Activated CD8-positive, alpha-beta T cell treated with anti-CD3 and anti-CD28 coated beads for 36 hours (primary cell): ENCODE data around the gene DNAJB11. TPM values are rescaled to one million over a fixed set of nuclear protein-coding genes. Genes with fewer than 3 reads are reported as not detected.

Experiments
- ATAC-seq: fragments of 200-7000 bp; cut with Tn5 transposase; one replicate; pipeline ENCODE4 v1.10.0; 2021; ENCODE audit warnings: mild to moderate bottlenecking, moderate library complexity
- CTCF ChIA-PET: fragments of 350-600 bp; sonication (Branson Sonifier 250); formaldehyde crosslinking; loops from one replicate; lab custom pipeline; 2021; ENCODE audit warnings: antibody characterized with exemption; lab: Charles Lee
- POLR2A ChIA-PET: fragments of 350-600 bp; sonication (Branson Sonifier 250); formaldehyde crosslinking; loops from one replicate; lab custom pipeline; 2021; ENCODE audit warnings: antibody characterized with exemption; lab: Charles Lee
- DNase-seq: peaks from one replicate; pipeline ENCODE4 v3.0.0-alpha.2; 2020
- H3K27ac Mint-ChIP-seq: one replicate; pipeline ENCODE4 v1.8.0; 2021; ENCODE audit warnings: mild to moderate bottlenecking, mixed read lengths
- H3K27me3 Mint-ChIP-seq: one replicate; pipeline ENCODE4 v1.8.0; 2021; ENCODE audit warnings: mixed read lengths
- H3K36me3 Mint-ChIP-seq: one replicate; pipeline ENCODE4 v1.8.0; 2021; ENCODE audit warnings: low read depth, mixed read lengths
- H3K4me1 Mint-ChIP-seq: one replicate; pipeline ENCODE4 v1.8.0; 2021; ENCODE audit warnings: low read depth, mixed read lengths
- H3K4me3 Mint-ChIP-seq: one replicate; pipeline ENCODE4 v1.8.0; 2021; ENCODE audit warnings: mild to moderate bottlenecking, moderate library complexity, mixed read lengths
- H3K9me3 Mint-ChIP-seq: one replicate; pipeline ENCODE4 v1.8.0; 2021; ENCODE audit warnings: mixed read lengths
- intact Hi-C: fragments of 100-400 bp; cut with micrococcal nuclease; formaldehyde crosslinking; loops from one replicate; pipeline ENCODE4 v1.10.0; 2022
- total RNA-seq, 2 experiments: library from RNA; stranded (reverse); gene quantifications; one replicate each; pipeline ENCODE4 v1.2.3, GENCODE V29; 2021
- TF ChIP-seq, protein P1 (sequence below): fragments of 200-600 bp; IDR thresholded peaks from one replicate; pipeline ENCODE4 v1.8.0; 2022; ENCODE audit warnings: antibody characterized with exemption, mild to moderate bottlenecking

DNAJB11 gene
- total RNA-seq, 2 experiments from 2014 or later: 30.0 to 31.5 TPM

DNA sequence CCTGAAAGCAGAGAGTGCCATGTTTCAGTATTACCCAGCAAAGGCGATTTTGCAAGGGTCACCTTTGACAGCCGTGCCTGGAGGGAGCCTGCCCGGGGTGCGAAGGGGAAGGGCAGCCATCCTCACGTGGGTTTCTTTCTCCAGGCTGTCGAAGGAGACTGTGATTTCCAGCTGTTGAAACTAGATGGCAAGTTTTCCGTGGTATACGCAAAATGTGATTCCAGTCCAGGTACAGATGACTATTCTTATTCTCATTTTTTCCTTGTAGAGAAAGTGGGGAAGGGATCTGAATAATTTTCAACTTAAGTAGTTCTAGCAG, 45.7 kb downstream of the DNAJB11 start:
- Mint-ChIP-seq H3K27ac (no peak overlapping the region), H3K4me3 (no peak overlapping the region), H3K27me3 (peaks cover 32% of the 10 kb centered on the region), H3K4me1 (peaks cover 22% of the 10 kb centered on the region), H3K36me3 (no peaks in the 10 kb centered on the region), H3K9me3 (no peaks in the 10 kb centered on the region)
- no peak for ATAC-seq
- intact Hi-C loops: loop anchor here (5.0 kb wide), 1 partner anchor 206 kb away; no protein-coding TSS in a partner anchor
- TF ChIP-seq, protein P1, sequence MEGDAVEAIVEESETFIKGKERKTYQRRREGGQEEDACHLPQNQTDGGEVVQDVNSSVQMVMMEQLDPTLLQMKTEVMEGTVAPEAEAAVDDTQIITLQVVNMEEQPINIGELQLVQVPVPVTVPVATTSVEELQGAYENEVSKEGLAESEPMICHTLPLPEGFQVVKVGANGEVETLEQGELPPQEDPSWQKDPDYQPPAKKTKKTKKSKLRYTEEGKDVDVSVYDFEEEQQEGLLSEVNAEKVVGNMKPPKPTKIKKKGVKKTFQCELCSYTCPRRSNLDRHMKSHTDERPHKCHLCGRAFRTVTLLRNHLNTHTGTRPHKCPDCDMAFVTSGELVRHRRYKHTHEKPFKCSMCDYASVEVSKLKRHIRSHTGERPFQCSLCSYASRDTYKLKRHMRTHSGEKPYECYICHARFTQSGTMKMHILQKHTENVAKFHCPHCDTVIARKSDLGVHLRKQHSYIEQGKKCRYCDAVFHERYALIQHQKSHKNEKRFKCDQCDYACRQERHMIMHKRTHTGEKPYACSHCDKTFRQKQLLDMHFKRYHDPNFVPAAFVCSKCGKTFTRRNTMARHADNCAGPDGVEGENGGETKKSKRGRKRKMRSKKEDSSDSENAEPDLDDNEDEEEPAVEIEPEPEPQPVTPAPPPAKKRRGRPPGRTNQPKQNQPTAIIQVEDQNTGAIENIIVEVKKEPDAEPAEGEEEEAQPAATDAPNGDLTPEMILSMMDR: no peak
- CTCF ChIA-PET: interaction anchor here (0.8 to 6.3 kb wide), 46 partner anchors 8 to 673 kb away, joined by 3 to 185 read pairs (median 5); partner anchors contain the start of genes DNAJB11, FETUB, RPL39L and TBCCD1
- POLR2A ChIA-PET: interaction anchor here (0.6 to 7.2 kb wide), 6 partner anchors 11 to 1038 kb away, joined by 3 to 65 read pairs (median 3); partner anchors contain the start of gene EIF4A2
- no peak for DNase-seq

DNA sequence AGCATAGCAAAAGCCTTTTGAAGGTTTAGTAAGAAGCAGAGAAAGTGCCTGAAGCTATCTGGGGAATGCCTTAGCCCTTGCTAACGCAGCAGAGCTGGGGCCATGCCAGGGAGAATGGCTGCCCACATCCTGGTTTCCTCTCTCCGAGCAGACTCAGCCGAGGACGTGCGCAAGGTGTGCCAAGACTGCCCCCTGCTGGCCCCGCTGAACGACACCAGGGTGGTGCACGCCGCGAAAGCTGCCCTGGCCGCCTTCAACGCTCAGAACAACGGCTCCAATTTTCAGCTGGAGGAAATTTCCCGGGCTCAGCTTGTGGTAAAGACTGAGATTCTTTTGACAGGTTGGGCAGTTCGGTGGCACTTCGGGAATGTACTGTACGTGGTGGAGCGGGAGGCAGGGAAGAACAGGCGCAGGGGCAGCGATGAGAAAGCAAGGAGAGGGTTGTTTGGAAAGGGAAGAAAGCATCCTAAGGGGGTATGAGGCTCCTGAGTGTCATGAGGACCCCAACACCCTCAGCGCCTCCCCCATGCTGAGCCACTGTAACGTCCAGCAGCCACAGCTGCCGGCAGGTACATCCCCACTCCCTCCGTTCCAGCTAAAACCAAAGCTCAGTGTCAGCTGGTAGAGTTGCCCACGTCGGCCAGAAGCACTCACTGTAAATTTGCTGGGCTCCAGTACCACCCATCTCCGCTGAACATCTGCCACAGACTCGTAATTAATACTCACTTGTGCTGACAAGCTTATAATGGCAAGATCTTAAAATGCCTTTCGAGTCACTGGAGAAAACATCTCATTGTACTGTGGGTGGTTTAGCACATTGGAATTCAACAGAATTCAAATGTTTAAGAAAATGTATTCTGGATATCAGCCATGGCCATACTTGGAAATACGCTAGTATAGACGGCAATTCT, 46.8 kb downstream of the DNAJB11 start:
- Mint-ChIP-seq H3K27ac (peak overlapping the region; percentile 68), H3K36me3 (no peaks in the 10 kb centered on the region), H3K27me3 (peaks cover 32% of the 10 kb centered on the region), H3K4me3 (peak overlapping the region; percentile 63), H3K4me1 (peaks cover 22% of the 10 kb centered on the region), H3K9me3 (no peaks in the 10 kb centered on the region)
- DNase-seq (peak; percentile 93), ATAC-seq (peak; percentile 99)
- CTCF ChIA-PET: interaction anchor here (0.6 to 6.3 kb wide), 69 partner anchors 8 to 957 kb away, joined by 3 to 185 read pairs (median 4); partner anchors contain the start of genes DNAJB11, EIF4A2, FETUB and RPL39L
- TF ChIP-seq, protein P1: peak; percentile 81
- POLR2A ChIA-PET: interaction anchor here (0.6 to 7.2 kb wide), 11 partner anchors 12 to 206 kb away, joined by 3 to 65 read pairs (median 3); partner anchors contain the start of genes DNAJB11 and EIF4A2
- intact Hi-C loops: loop anchor here (5.0 kb wide), 1 partner anchor 205 kb away; no protein-coding TSS in a partner anchor

DNA sequence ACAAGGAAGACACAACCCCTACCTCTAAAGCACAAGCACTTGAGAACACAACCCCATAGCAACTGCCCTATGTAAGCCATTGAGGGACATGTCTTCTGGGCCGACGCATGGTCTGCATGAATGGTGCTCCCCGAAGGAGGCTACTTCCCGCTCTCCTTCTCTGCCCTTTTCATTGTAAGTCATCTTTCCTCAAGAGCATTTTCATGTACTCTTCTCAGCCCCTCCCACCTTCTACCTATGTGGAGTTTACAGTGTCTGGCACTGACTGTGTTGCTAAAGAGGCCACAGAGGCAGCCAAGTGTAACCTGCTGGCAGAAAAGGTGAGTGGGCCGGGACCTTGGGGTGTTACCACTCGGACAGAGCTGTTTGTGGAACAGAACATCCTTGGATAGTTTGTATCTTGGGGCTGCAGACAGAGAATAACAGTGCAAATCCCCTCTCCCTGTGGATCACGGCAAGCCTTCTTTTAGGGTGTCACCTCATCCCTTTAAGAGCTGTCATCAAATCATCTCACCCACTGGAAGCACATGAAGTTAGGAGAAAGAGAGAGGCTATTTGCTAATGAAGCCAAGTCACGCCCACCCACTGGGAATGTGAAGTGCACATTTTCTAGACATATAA, 47.9 kb downstream of the DNAJB11 start:
- ATAC-seq: no peak
- POLR2A ChIA-PET: interaction anchor here (1.4 to 7.2 kb wide), 2 partner anchors 48 to 166 kb away, joined by 4 to 65 read pairs; partner anchors contain the start of genes DNAJB11 and EIF4A2
- TF ChIP-seq, protein P1: no peak

DNA sequence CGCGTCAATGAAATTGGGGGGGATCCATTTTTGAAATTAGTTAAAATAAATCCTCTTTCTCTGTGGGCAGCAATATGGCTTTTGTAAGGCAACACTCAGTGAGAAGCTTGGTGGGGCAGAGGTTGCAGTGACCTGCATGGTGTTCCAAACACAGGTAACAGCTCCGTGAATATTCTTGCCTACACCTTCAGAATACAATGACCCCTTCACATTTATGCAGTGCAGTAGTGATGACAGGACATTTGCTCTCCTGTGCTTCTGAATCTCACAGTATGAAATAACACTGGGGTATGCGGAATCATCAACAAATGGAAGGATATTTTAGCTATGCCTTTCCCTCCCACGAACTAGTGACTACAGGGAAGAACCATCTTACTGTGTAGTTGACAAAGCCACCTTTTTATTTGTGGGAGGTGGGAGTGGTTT, 49.3 kb downstream of the DNAJB11 start:
- POLR2A ChIA-PET: interaction anchor here (0.6 kb wide), 1 partner anchor 276 kb away, joined by 3 read pairs; no protein-coding TSS in a partner anchor
- intact Hi-C loops: loop anchor here (5.0 kb wide), 1 partner anchor 203 kb away; no protein-coding TSS in a partner anchor
- Mint-ChIP-seq H3K9me3 (no peaks in the 10 kb centered on the region), H3K4me3 (no peak overlapping the region), H3K27ac (no peak overlapping the region), H3K4me1 (peaks cover 17% of the 10 kb centered on the region), H3K36me3 (no peaks in the 10 kb centered on the region), H3K27me3 (peaks cover 26% of the 10 kb centered on the region)
- CTCF ChIA-PET: interaction anchor here (0.7 to 1.4 kb wide), 3 partner anchors 29 to 201 kb away, joined by 3 to 4 read pairs (median 3); no protein-coding TSS in a partner anchor
- TF ChIP-seq, protein P1: no peak
- ATAC-seq (no peak), DNase-seq (no peak)

More for the DNA sequence above, 47.9 kb downstream of the DNAJB11 start:
- Mint-ChIP-seq H3K4me1 (peaks cover 22% of the 10 kb centered on the region), H3K27ac (no peak overlapping the region), H3K36me3 (no peaks in the 10 kb centered on the region), H3K9me3 (no peaks in the 10 kb centered on the region), H3K4me3 (no peak overlapping the region), H3K27me3 (peaks cover 30% of the 10 kb centered on the region)
- intact Hi-C loops: loop anchor here (5.0 kb wide), 1 partner anchor 204 kb away; no protein-coding TSS in a partner anchor
- CTCF ChIA-PET: interaction anchor here (1.3 to 6.3 kb wide), 8 partner anchors 15 to 675 kb away, joined by 3 to 185 read pairs (median 81); partner anchors contain the start of genes DNAJB11, FETUB and TBCCD1
- DNase-seq: no peak
